ENCODE measurements around the gene OTOP2.

The OTOP2 gene

DNA sequence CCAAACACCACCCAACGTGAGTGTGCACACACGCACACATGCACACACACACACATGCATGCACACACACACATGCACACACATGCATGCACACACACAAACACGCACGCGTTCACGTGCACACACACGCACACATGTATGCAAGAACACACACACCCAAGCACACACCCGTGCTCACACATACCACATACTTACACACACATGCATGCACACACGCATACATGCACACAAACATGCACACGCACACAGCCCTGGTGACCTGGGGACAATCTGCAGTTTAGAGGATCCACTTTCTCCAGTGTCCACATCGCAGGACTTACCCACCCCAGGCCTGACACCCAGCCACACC is 7.2 kb upstream of the OTOP2 start:
- Histone ChIP-seq H3K36me3 (ENCODE audit: insufficient read depth, low read length) (no peaks in the 10 kb centered on the region), H3K9me3 (ENCODE audit: insufficient read depth, low read depth, low read length) (no peaks in the 10 kb centered on the region), H3K4me3 (ENCODE audit: low read length, poor library complexity, severe bottlenecking) (no peak overlapping the region), H3F3A (ENCODE audit: low read depth) (no peaks in the 10 kb centered on the region), H3K9ac (ENCODE audit: low read depth, low read length, poor library complexity, severe bottlenecking) (no peak overlapping the region), H3K4me1 (ENCODE audit: insufficient read depth, low read length, poor library complexity, severe bottlenecking) (no peaks in the 10 kb centered on the region), H3K27me3 (ENCODE audit: insufficient read depth, low read length, poor library complexity, severe bottlenecking) (no peaks in the 10 kb centered on the region), H2AFZ (ENCODE audit: low read length) (no peak overlapping the region; the same call in 1 of the 2 replicates), H3K79me2 (ENCODE audit: insufficient read depth, low read length) (no peaks in the 10 kb centered on the region), H3K9me2 (replicated peaks; ENCODE audit: low read depth, low read length) (no peaks in the 10 kb centered on the region), H4K20me1 (ENCODE audit: insufficient read depth, low read length, poor library complexity, severe bottlenecking) (no peaks in the 10 kb centered on the region), H3K4me2 (ENCODE audit: low read depth, low read length, poor library complexity, severe bottlenecking) (no peak overlapping the region)
- no peak for TF ChIP-seq EZH2phosphoT487 (IDR thresholded peaks at IDR 0.05; ENCODE audit: borderline replicate concordance)
- TF ChIP-seq, protein P1, sequence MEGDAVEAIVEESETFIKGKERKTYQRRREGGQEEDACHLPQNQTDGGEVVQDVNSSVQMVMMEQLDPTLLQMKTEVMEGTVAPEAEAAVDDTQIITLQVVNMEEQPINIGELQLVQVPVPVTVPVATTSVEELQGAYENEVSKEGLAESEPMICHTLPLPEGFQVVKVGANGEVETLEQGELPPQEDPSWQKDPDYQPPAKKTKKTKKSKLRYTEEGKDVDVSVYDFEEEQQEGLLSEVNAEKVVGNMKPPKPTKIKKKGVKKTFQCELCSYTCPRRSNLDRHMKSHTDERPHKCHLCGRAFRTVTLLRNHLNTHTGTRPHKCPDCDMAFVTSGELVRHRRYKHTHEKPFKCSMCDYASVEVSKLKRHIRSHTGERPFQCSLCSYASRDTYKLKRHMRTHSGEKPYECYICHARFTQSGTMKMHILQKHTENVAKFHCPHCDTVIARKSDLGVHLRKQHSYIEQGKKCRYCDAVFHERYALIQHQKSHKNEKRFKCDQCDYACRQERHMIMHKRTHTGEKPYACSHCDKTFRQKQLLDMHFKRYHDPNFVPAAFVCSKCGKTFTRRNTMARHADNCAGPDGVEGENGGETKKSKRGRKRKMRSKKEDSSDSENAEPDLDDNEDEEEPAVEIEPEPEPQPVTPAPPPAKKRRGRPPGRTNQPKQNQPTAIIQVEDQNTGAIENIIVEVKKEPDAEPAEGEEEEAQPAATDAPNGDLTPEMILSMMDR (conservative IDR thresholded peaks at IDR 0.05; ENCODE audit: low read length), result no peak

DNA sequence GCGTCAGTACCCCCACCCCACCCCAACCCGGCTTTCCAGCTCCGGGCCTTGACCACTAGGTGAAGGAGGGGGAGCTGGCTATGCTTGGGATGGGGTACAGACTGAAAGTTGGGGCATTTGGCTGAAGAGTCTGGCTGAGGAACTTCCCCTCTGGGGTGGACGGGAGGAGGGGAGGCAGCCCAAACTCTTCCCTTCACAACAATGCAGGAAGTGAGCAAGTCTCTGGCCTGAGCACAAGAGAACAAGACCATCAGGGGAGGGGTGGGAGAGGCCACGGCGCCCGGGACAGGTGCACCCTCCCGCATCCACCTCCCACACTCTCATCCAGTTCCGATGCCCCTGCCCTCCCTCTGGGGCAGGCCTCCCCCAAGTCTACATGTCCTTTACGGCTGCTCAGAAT is 6.6 kb upstream of the OTOP2 start:
- Histone ChIP-seq H2AFZ (ENCODE audit: low read length) (no peak overlapping the region), H3K4me1 (ENCODE audit: insufficient read depth, low read length, poor library complexity, severe bottlenecking) (no peaks in the 10 kb centered on the region), H3F3A (ENCODE audit: low read depth) (no peaks in the 10 kb centered on the region), H3K4me2 (ENCODE audit: low read depth, low read length, poor library complexity, severe bottlenecking) (no peak overlapping the region), H3K9ac (ENCODE audit: low read depth, low read length, poor library complexity, severe bottlenecking) (no peak overlapping the region), H3K79me2 (ENCODE audit: insufficient read depth, low read length) (no peaks in the 10 kb centered on the region), H3K4me3 (ENCODE audit: low read length, poor library complexity, severe bottlenecking) (no peak overlapping the region), H3K9me2 (replicated peaks; ENCODE audit: low read depth, low read length) (no peaks in the 10 kb centered on the region), H3K36me3 (ENCODE audit: insufficient read depth, low read length) (no peaks in the 10 kb centered on the region), H4K20me1 (ENCODE audit: insufficient read depth, low read length, poor library complexity, severe bottlenecking) (no peaks in the 10 kb centered on the region), H3K27me3 (ENCODE audit: insufficient read depth, low read length, poor library complexity, severe bottlenecking) (no peaks in the 10 kb centered on the region), H3K9me3 (ENCODE audit: insufficient read depth, low read depth, low read length) (no peaks in the 10 kb centered on the region)
- TF ChIP-seq, protein P1 (conservative IDR thresholded peaks at IDR 0.05; ENCODE audit: low read length), result no peak
- TF ChIP-seq EZH2phosphoT487 (IDR thresholded peaks at IDR 0.05; ENCODE audit: borderline replicate concordance), result no peak

DNA sequence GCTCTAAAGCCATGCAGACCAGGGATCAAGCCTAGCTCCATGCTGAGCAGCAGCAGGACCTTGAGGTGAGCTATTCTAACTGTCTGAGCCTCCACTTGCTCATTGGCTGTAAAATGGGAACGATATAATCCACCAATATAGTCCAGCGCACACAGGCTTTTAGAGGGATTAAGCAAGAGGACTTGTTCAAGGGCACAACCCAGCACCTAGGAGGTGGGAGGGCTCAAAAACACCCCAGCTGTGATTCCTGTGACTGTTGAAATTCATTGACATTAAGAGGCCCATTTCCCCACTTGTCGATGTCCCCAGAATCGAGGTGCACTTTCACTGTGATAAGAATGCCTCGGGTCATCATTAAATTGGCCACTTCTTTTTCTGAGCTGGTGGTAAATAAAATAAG is 5.2 kb upstream of the OTOP2 start:
- Histone ChIP-seq H3K4me2 (ENCODE audit: low read depth, low read length, poor library complexity, severe bottlenecking) (no peak overlapping the region), H3K4me3 (ENCODE audit: low read length, poor library complexity, severe bottlenecking) (no peak overlapping the region), H3K9me3 (ENCODE audit: insufficient read depth, low read depth, low read length) (no peaks in the 10 kb centered on the region), H3K36me3 (ENCODE audit: insufficient read depth, low read length) (no peaks in the 10 kb centered on the region), H3K27me3 (ENCODE audit: insufficient read depth, low read length, poor library complexity, severe bottlenecking) (no peaks in the 10 kb centered on the region), H3K4me1 (ENCODE audit: insufficient read depth, low read length, poor library complexity, severe bottlenecking) (no peaks in the 10 kb centered on the region), H3F3A (ENCODE audit: low read depth) (no peaks in the 10 kb centered on the region), H3K9ac (ENCODE audit: low read depth, low read length, poor library complexity, severe bottlenecking) (no peak overlapping the region), H3K9me2 (replicated peaks; ENCODE audit: low read depth, low read length) (no peaks in the 10 kb centered on the region), H4K20me1 (ENCODE audit: insufficient read depth, low read length, poor library complexity, severe bottlenecking) (no peaks in the 10 kb centered on the region), H2AFZ (ENCODE audit: low read length) (no peak overlapping the region), H3K79me2 (ENCODE audit: insufficient read depth, low read length) (no peaks in the 10 kb centered on the region)
- TF ChIP-seq, protein P1 (conservative IDR thresholded peaks at IDR 0.05; ENCODE audit: low read length), result no peak
- no peak for TF ChIP-seq EZH2phosphoT487 (IDR thresholded peaks at IDR 0.05; ENCODE audit: borderline replicate concordance)

All from Loucy (cell line).